HG02610 (cell line): ENCODE results near the gene DDX10.
A peak's percentile ranks its signal among the peaks of the same experiment; 100 is the strongest.
"Not testable (repeated sequence)": the region's sequence is repeated elsewhere in the genome, so short reads cannot be mapped to it uniquely, and the experiment has no call there.

Source experiments
- ATAC-seq: cut with Tn5 transposase; IDR thresholded peaks from one replicate; pipeline ENCODE4 v1.9.1; 2021; ENCODE audit warnings: mild to moderate bottlenecking, moderate library complexity; ENCODE audit not compliant: unreplicated experiment

DDX10 gene

DNA sequence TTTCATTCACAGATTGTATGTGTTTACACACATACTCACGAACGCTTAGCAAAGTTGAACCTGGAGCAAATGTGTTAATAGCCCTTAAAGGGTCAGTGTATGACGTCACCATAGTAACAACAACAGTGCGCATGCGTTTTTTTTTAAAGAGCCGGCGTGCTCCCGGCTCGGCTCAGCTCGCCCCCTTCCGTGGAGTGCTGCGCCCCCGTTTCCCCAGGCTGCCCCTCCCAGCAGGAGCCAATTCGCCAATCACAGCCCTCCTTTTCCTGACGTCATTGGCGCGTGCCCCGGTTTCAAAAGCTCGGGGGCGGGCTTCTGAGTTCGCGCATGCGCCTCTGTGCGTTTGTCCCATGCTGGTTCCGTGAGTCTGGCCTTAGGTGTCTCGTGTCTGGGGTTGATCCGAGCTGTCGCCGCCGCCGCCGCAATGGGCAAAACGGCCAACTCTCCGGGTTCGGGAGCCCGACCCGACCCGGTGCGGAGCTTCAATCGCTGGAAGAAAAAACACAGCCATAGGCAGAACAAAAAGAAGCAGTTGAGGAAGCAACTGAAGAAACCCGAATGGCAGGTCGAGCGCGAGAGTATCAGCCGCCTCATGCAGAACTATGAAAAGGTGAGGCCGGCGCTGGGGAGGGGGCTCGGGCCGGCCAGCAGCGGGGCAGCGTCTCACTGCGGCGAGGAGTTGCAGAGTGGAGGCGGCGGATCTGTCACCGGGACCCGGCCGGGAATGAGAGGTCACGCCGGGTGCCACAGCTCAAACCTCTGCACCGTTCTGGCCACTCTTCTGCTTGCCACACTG lies at the start of gene DDX10:
Gene DDX10, plus strand, starts transcription at position 340 of the 796 bp plus-strand sequence. Its CDS starts 85 bp downstream, at position 425.
- peak; percentile 95 for ATAC-seq

- ATAC-seq = no peak
Measured at GRCh38 chr11:108616549-108616948, 48.3 kb upstream of the DDX10 start.

DNA sequence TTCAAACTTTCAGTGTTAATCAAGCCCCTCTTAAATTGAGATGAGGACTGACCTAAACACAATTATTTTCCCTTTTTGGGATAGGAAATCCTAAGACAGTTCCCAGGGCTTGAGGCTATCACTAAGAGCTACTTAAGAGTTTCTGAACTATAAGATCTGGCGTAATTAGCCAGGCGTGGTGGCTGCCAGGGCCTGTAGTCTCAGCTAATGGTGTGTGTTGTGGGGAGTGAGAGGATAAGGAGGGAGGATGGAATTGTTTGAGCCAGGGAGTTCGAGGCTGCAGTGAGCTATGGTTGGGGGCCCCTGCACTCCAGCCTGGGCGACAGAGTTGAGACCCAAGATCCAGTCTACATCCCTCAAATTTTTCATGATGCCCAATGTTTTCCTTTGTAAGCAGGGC lies 47.8 kb upstream of the DDX10 start:
- no peak for ATAC-seq

DNA sequence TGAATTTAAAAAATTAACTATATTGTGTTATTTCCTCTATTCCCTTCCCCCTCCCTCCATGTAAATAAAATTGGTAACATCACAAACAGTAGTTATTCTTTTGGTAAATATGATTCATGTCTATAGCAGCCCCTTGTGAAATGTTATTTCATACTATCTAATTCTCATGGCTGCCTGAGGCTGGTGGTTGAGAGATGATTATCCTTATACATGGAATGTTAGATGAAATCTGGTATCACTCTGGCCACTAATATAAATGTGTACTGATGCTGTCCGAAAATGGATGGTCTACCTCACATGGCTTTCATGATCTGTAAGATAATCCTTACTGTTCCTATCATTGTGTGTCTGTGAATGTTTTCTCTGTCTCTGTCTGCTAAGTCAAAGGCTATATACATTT lies 46.3 kb upstream of the DDX10 start:
- ATAC-seq = no peak

GRCh38 chr11:108620958-108621772 lies 43.7 kb upstream of the DDX10 start:
- ATAC-seq = peak; percentile 85

DNA sequence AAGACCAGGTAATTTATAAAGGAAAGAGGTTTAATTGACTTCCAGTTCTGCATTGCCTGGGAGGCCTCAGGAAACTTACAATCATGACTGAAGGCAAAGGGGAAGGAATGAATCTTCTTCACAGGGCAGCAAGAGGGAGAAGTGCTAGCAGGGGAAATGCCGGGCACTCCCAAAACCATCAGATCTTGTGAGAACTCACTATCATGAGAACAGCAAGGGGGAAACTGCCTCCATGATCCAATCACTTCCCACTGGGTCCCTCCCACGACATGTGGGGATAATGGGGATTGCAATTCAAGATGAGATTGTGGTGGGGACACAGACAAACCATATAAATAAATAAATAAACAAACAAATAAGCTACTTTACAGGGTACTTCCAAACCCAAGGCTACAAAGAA lies 42.5 kb upstream of the DDX10 start:
- no peak for ATAC-seq

GRCh38 chr11:108624196-108624925 lies 40.5 kb upstream of the DDX10 start:
- no peak for ATAC-seq

- ATAC-seq = no peak
Measured at GRCh38 chr11:108628326-108628725, 36.5 kb upstream of the DDX10 start.

- no peak for ATAC-seq
Measured at GRCh38 chr11:108628812-108629211, 36.1 kb upstream of the DDX10 start.

GRCh38 chr11:108629274-108629673 lies 35.6 kb upstream of the DDX10 start:
- no peak for ATAC-seq

GRCh38 chr11:108632041-108632704 lies 32.7 kb upstream of the DDX10 start:
- ATAC-seq = no peak

DNA sequence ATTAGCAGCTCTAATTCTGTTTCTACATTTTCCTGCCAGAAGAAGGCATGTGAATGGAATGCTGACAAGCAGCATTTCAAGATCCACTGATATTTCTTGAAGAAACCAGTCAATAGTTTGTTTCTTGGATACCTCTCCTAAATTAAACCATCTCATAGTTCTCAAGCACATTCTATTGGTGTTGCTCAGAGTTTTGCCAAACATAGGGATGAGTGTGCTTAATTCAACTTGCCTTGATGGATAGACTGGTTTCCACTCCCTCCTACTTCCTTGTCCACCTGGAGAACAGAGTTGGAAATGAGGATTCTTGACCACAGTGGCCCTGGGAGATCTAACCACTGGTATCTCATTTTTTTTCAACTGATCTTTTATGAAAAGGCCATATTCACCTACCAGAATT lies 29.8 kb upstream of the DDX10 start:
- no peak for ATAC-seq

DNA sequence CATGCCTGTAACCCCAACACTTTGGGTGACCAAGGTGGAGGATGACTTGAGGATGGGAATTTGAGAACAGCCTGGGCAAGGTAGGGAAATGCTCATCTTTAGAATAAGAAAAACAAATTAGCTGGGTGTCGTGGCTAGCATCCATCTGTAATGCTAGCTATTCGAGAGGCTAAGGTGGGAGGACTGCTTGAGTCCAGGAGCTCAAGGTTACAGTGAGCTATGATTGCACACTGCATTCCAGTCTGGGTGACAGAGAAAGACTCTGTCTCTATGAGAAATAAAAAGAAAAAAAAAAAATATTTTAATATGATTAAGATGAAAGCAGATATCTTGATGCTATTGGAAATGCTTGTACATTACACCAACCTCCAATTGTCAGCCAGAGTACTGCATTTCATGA lies 28.6 kb upstream of the DDX10 start:
- no peak for ATAC-seq

DNA sequence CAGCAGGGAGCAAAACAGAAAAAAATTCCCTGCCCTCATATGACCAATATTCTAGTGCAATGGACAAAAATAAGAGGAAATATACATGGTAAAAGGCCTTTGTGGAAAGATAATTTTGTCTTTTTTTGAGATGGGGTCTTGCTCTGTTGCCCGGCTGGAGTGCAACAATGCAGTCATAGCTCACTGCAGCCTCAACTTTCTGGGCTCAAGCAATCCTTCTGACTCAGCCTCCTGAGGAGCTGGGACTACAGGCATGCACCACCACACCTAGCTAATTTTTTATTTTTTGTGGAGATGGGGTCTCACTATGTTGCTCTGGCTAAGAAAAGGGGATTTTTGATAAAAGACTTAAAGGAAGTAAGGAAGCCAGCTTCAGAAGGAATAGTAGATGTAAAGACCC lies 25.7 kb upstream of the DDX10 start:
- no peak for ATAC-seq

DNA sequence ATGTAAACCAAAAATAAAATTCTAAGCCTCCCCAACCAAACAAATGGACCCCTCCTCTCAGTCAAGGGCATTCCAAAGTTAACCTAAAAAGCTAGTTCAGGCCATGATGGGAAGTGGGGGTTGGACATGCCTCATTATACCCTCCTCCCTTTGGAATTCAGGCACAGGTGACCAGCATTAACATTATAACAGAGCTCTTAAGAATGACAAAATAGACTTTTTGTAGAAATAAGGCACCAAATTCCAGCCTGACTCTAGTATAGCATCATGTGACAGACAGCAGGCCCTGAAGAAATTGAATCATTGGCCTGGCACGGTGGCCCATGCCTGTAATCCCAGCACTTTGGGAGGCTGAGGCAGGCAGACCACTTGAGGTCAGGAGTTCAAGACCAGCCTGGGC lies 23.1 kb upstream of the DDX10 start:
- ATAC-seq = not testable (repeated sequence)

DNA sequence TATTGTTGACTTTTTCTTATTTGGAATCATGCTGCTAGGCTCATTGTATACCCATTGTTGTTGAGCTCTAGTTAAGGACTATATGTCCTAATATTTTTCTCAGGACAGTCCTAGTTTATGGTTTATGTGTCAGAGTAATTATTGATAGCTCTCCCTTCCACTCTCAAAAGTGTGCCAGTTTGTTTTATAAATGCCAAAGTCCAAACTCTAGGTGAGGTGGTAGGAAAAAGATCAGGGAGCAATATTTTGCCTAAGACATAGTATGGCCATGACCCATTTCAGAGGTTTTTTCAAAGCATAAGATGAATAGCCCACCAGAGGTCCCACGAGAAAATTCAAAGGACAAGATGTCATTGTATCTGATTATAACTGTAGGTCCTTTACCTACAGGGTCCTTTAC lies 20.9 kb upstream of the DDX10 start:
- ATAC-seq = no peak

DNA sequence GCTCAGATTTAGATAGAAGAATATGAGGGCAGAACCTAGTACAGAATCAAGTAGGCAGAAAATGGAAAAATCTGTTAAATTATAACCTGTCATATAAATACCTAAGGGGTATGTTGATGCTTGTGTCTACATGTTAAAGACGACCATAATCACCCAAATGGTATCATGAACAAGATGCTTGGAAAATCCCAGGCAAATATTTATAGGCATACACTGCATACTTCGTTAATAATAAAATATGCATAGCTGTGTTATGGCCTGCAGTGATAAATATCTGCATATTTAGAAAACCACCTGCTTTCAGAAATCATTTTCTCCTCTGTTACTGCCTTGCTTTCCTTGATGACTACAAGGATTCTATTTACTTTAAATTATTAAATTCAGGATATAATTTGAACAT lies 18.9 kb upstream of the DDX10 start:
- no peak for ATAC-seq

DNA sequence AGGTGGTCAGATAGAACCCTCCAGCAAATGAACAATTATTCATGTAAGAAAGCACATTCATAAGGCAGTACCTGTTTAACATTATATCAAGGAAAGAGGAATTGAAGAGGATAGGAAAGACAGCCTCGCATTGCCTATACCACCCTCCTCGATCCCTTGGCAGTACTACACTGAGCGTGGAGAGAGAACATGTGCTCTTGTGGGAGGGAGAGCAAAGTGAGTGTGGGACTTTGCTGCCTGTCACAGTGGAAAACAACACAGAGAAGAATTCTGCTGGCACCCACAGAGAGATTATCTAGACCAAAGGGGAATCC lies 17.5 kb upstream of the DDX10 start:
- ATAC-seq = no peak

DNA sequence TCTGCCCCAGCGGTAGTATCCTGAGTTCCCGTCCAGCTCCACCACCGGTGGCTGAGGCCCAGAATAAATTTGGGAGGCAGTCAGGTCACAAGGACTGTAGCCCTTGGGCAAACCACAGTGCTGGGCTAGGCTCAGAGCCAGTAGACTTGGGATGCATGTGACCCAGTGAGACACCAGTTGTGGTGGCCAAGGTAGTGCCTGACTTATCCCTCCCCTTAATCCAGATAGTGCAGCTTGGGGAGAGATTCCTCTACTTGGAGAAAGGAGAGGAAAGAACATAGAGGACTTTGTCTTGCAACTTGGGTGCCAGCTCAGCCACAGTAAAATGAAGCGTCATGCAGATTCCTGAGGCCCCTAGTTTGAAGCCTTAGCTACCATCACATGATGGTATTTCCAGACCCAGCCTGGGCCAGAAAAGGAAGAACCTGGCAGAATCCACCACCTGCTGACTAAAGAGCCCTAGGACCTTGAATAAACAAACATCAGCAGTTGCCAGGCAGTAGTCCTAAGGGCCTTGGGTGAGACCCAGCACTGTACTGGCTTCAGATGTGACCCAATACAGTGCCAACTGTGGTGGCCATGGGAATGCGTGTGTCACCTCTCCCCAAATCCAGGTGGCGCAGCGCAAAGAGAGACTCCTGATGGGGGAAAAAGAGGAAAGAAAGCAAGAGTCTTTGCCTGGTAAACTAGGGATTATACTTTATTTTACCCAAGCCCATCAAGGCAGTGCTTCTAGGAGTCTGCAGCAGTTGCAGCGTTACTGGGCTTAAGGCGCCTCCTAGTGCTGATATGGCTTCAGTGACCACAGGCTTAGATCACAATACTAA lies 17.0 kb upstream of the DDX10 start:
- ATAC-seq = peak; percentile 94

DNA sequence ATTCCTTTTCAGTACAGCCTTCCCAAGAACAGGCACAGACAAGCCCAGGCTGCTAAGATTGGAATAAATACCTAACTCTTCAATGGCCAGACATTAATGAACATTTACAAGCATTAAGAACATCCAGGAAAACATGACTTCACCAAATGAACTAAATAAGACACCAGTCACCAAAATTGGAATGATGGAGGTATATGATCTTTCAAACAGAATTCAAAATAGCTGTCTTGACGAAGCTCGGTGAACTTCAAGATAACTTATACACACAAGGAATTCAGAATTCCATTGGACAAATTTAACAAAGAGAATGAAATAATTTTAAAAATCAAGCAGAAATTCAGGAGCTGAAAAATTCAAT lies 16.4 kb upstream of the DDX10 start:
- no peak for ATAC-seq
